B cell (primary cell): ENCODE results near the gene COMT.

Source experiments
- CTCF ChIP-seq: fragments of 200-600 bp; IDR thresholded peaks from one replicate; pipeline ENCODE4 v1.8.0; 2022; ENCODE audit warnings: antibody characterized with exemption, mild to moderate bottlenecking
- EZH2 ChIP-seq: IDR thresholded peaks from 2 replicates; pipeline ENCODE4 v1.6.1; 2012; ENCODE audit warnings: borderline replicate concordance, low read depth, mild to moderate bottlenecking, moderate library complexity, low read length; ENCODE audit not compliant: insufficient read depth, poor library complexity, severe bottlenecking

- TF ChIP-seq CTCF, result no peak
- no peak for TF ChIP-seq EZH2
These were observed 32.8 kb downstream of the COMT start for GRCh38 chr22:19974268-19974861.
